ENCODE data around the gene UFSP2. TPM values are rescaled to one million over a fixed set of nuclear protein-coding genes. Genes with fewer than 3 reads are reported as not detected.

The UFSP2 gene
- polyA plus RNA-seq, 1 donor (not counting 4 experiments of a cell fraction or from before 2014, with no cell fraction given) = 41.7 TPM

- Histone ChIP-seq H3K27me3 (ENCODE audit: control insufficient read depth, extremely low read depth, insufficient read depth, low read length) (no peaks in the 10 kb centered on the region), H3K27ac (ENCODE audit: control insufficient read depth, insufficient read depth, low read length) (no peak overlapping the region), H4K20me1 (ENCODE audit: control insufficient read depth, extremely low read depth, insufficient read depth, low read length) (no peaks in the 10 kb centered on the region), H3K79me2 (ENCODE audit: control insufficient read depth, insufficient read depth, low read length) (no peaks in the 10 kb centered on the region), H3K4me3 (ENCODE audit: control insufficient read depth in 2 of 3, extremely low read depth in 1 of 3, insufficient read depth in 2 of 3, low read depth in 1 of 3, low read length in 3 of 3) (no peak overlapping the region), H3K9me1 (ENCODE audit: control insufficient read depth, extremely low read depth, insufficient read depth, low read length) (no peaks in the 10 kb centered on the region), H3K9me3 (ENCODE audit: control insufficient read depth, low read depth, low read length) (no peaks in the 10 kb centered on the region), H3K9ac (ENCODE audit: control insufficient read depth, extremely low read depth, insufficient read depth, low read length) (no peak overlapping the region), H3K4me1 (ENCODE audit: control insufficient read depth, extremely low read depth, insufficient read depth, low read length) (no peaks in the 10 kb centered on the region), H2AFZ (ENCODE audit: control insufficient read depth, low read length) (no peak overlapping the region), H3K4me2 (ENCODE audit: control insufficient read depth, extremely low read depth, insufficient read depth, low read depth, low read length) (no peak overlapping the region), H3K36me3 (ENCODE audit: control insufficient read depth in 2 of 2, extremely low read depth in 1 of 2, insufficient read depth in 2 of 2, low read length in 2 of 2) (peaks cover 0 to 2% of the 10 kb centered on the region in 2 experiments)
- no peak for DNase-seq (ENCODE audit: low read depth, low spot score)
- dilution Hi-C loops (cut with MboI; ENCODE audit: extremely low pct_ligation_motif_present, low sequenced_read_pairs) = no loop called here
- FAIRE-seq = no peak
- TF ChIP-seq EZH2 (IDR thresholded peaks at IDR 0.05; ENCODE audit: low read length) (no peak), CTCF (optimal IDR thresholded peaks at IDR 0.05 in 1 of 3, IDR thresholded peaks at IDR 0.05 in 1 of 3, conservative IDR thresholded peaks at IDR 0.05 in 1 of 3; ENCODE audit: extremely low read depth in 1 of 3, insufficient read depth in 2 of 3, low read length in 3 of 3) (no peak)
These were observed 17.3 kb downstream of the UFSP2 start for GRCh38 chr4:185408432-185408831.

GRCh38 chr4:185405296-185405999 lies 20.3 kb downstream of the UFSP2 start:
- dilution Hi-C loops (cut with MboI; ENCODE audit: extremely low pct_ligation_motif_present, low sequenced_read_pairs) = no loop called here
- Histone ChIP-seq H4K20me1 (ENCODE audit: control insufficient read depth, extremely low read depth, insufficient read depth, low read length) (no peaks in the 10 kb centered on the region), H3K79me2 (ENCODE audit: control insufficient read depth, insufficient read depth, low read length) (no peaks in the 10 kb centered on the region), H3K4me3 (ENCODE audit: control insufficient read depth in 2 of 3, extremely low read depth in 1 of 3, insufficient read depth in 2 of 3, low read depth in 1 of 3, low read length in 3 of 3) (no peak overlapping the region), H3K27me3 (ENCODE audit: control insufficient read depth, extremely low read depth, insufficient read depth, low read length) (no peaks in the 10 kb centered on the region), H3K4me1 (ENCODE audit: control insufficient read depth, extremely low read depth, insufficient read depth, low read length) (no peaks in the 10 kb centered on the region), H3K9me3 (ENCODE audit: control insufficient read depth, low read depth, low read length) (no peaks in the 10 kb centered on the region), H3K9ac (ENCODE audit: control insufficient read depth, extremely low read depth, insufficient read depth, low read length) (no peak overlapping the region), H3K36me3 (ENCODE audit: control insufficient read depth in 2 of 2, extremely low read depth in 1 of 2, insufficient read depth in 2 of 2, low read length in 2 of 2) (peaks cover 4 to 5% of the 10 kb centered on the region in 2 experiments), H3K4me2 (ENCODE audit: control insufficient read depth, extremely low read depth, insufficient read depth, low read depth, low read length) (no peak overlapping the region), H3K9me1 (ENCODE audit: control insufficient read depth, extremely low read depth, insufficient read depth, low read length) (no peaks in the 10 kb centered on the region), H3K27ac (ENCODE audit: control insufficient read depth, insufficient read depth, low read length) (no peak overlapping the region), H2AFZ (ENCODE audit: control insufficient read depth, low read length) (no peak overlapping the region)
- TF ChIP-seq EZH2 (IDR thresholded peaks at IDR 0.05; ENCODE audit: low read length) (no peak), CTCF (optimal IDR thresholded peaks at IDR 0.05 in 1 of 3, IDR thresholded peaks at IDR 0.05 in 1 of 3, conservative IDR thresholded peaks at IDR 0.05 in 1 of 3; ENCODE audit: extremely low read depth in 1 of 3, insufficient read depth in 2 of 3, low read length in 3 of 3) (no peak)
- FAIRE-seq = no peak
- no peak for DNase-seq (ENCODE audit: low read depth, low spot score)

All from keratinocyte (primary cell).